Adrenal gland (tissue), 12 donors: ENCODE results near the gene BZW1. TPM values are rescaled to one million over a fixed set of nuclear protein-coding genes. Genes with fewer than 3 reads are reported as not detected.

Experiments used
- DNase-seq, 7 donors: peaks; one replicate each; pipeline ENCODE4 v3.0.0-alpha.2; 2019 to 2020
- H3K27ac ChIP-seq, 5 donors: fragments of 200-600 bp; sonication (generic) in 4 of 5; 1 replicate in 3 of 5; 2 replicates in 2 of 5; pipeline versions ENCODE4 v1.5.1 to v1.8.0; 2016 to 2020; ENCODE audit warnings: mild to moderate bottlenecking in 1 of 5
- H3K27me3 ChIP-seq: fragments of 200-600 bp; 2 replicates; pipeline ENCODE4 v1.8.0; 2021
- H3K36me3 ChIP-seq, 2 donors: fragments of 200-600 bp; replicated peaks in 1 of 2; 1 replicate in 1 of 2; 2 replicates in 1 of 2; pipeline versions ENCODE4 v1.5.1 to v1.8.0; 2018 to 2022
- H3K4me1 ChIP-seq, 2 donors: fragments of 200-600 bp; replicated peaks in 1 of 2; 1 replicate in 1 of 2; 2 replicates in 1 of 2; pipeline versions ENCODE4 v1.5.1 to v1.8.0; 2018 to 2021
- H3K4me3 ChIP-seq, 4 donors: fragments of 200-600 bp; sonication (generic) in 3 of 4; one replicate each; pipeline ENCODE4 v1.5.1; 2016 to 2018
- H3K9me3 ChIP-seq, 3 donors: fragments of 200-600 bp; sonication (generic) in 1 of 3; replicated peaks in 1 of 3; 1 replicate in 2 of 3; 2 replicates in 1 of 3; pipeline versions ENCODE4 v1.5.1 to v1.8.0; 2016 to 2021
- CTCF ChIP-seq, 6 experiments: fragments of 450-650 bp in 4 of 6; fragments of 200-600 bp in 2 of 6; sonication (generic) in 1 of 6; IDR thresholded peaks; 1 replicate in 5 of 6; 2 replicates in 1 of 6; pipeline versions ENCODE4 v1.5.1 to v1.8.0; 2016 to 2021; ENCODE audit warnings: antibody characterized with exemption in 6 of 6, mild to moderate bottlenecking in 2 of 6, moderate library complexity in 1 of 6
- POLR2A ChIP-seq, 2 donors: fragments of 450-650 bp; IDR thresholded peaks; one replicate each; pipeline ENCODE4 v1.6.1; 2017; ENCODE audit warnings: antibody characterized with exemption in 2 of 2, mild to moderate bottlenecking in 2 of 2, moderate library complexity in 1 of 2
- WGBS, 4 donors: extraction: QIAGEN DNeasy Blood & Tissue Kit in 2 of 4; methylation state at CpG; one replicate each; pipeline versions ENCODE4 v1.1.5 to v1.1.7; 2013 to 2017; 5-methylcytosine and 5-hydroxymethylcytosine counted together
- intact Hi-C, 2 donors: fragments of 100-400 bp; cut with DNase I; formaldehyde crosslinking; loops; one replicate each; pipeline versions ENCODE4 v1.14.1 to v1.15.0; 2022 to 2023
- polyA plus RNA-seq, 3 donors: library from polyadenylated mRNA; stranded (reverse); fragments of 200-250 nt in 2 of 3; fragments of 350-450 nt in 1 of 3; fragmentation: Illumina TruSeq in 1 of 3; extraction: RNeasy Lipid Tissue Mini Kit (QIAGEN cat#74804) in 1 of 3; gene quantifications; one replicate each; pipeline ENCODE4 v1.2.3, GENCODE V29; 2013 to 2014
- total RNA-seq, 9 donors: library from RNA; depleted of rRNA in 4 of 9; stranded (reverse); fragments of >200 nt in 4 of 9; fragments of 120-200 nt in 1 of 9; fragmentation: NEBNext Ultra II Directional in 1 of 9; extraction: Animal tissue kit (Norgen Biotek cat#: 25700) in 1 of 9; gene quantifications; one replicate each; pipeline versions ENCODE4 v1.1.0 to v1.2.4, GENCODE V29; 2013 to 2023
- donor health status: healthy with polysubstance abuse.
- donor health status: Bipolar disorder and iron deficiency.
- donor health status: DM: yes; HTN: yes; CAD: no.
- donor health status: DM: no; HTN: no; CAD: no.
- donor health status: DM: no; HTN: no; CAD: no.
- donor health status: DM: yes; HTN: yes; CAD: no.

Gene BZW1
- total and polyA plus RNA-seq, 12 donors: 28.4 to 631 (median 193) TPM

- intact Hi-C loops: no loop called here
- H3K27me3 ChIP-seq: no peaks in the 10 kb centered on the region
- no peak for TF ChIP-seq CTCF (IDR thresholded peaks at IDR 0.05)
- DNase-seq: no peak
- 38 to 44% (median 42%) methylated on average over 7 of the region's 7 CpGs for WGBS, 4 donors
- peak overlapping the region in 2 of 5 donors; percentile 23 to 30 for H3K27ac ChIP-seq
- no peaks in the 10 kb centered on the region for H3K9me3 ChIP-seq
- no peak overlapping the region for H3K4me3 ChIP-seq
- no peaks in the 10 kb centered on the region for H3K36me3 ChIP-seq
- peaks cover 0 to 8% of the 10 kb centered on the region in 2 donors for H3K4me1 ChIP-seq
Observed at GRCh38 chr2:200778038-200778437, 33.7 kb upstream of the BZW1 start.

GRCh38 chr2:200779214-200779613 lies 32.5 kb upstream of the BZW1 start:
- no peak for DNase-seq
- TF ChIP-seq CTCF (IDR thresholded peaks at IDR 0.05): no peak
- TF ChIP-seq POLR2A (IDR thresholded peaks at IDR 0.05): no peak
- Histone ChIP-seq H3K9me3 (no peaks in the 10 kb centered on the region), H3K27ac (no peak overlapping the region), H3K36me3 (no peaks in the 10 kb centered on the region), H3K4me3 (no peak overlapping the region), H3K4me1 (peaks cover 0 to 8% of the 10 kb centered on the region in 2 donors), H3K27me3 (no peaks in the 10 kb centered on the region)
- intact Hi-C loops: no loop called here
- WGBS, 4 donors: 90 to 100% (median 96%) methylated on average over 2 of the region's 2 CpGs

GRCh38 chr2:200781616-200782015 lies 30.1 kb upstream of the BZW1 start:
- WGBS, 4 donors: 79 to 93% (median 85%) methylated on average over 5 of the region's 5 CpGs
- H3K27me3 ChIP-seq: no peaks in the 10 kb centered on the region

GRCh38 chr2:200782251-200782650 lies 29.5 kb upstream of the BZW1 start:
- WGBS, 4 donors: 54 to 70% (median 63%) methylated on average over 4 of the region's 4 CpGs
- Histone ChIP-seq H3K36me3 (no peaks in the 10 kb centered on the region), H3K4me3 (no peak overlapping the region), H3K27ac (no peak overlapping the region), H3K27me3 (no peaks in the 10 kb centered on the region), H3K4me1 (peaks cover 0 to 19% of the 10 kb centered on the region in 2 donors), H3K9me3 (no peaks in the 10 kb centered on the region)
- peak in 1 of 7 donors; percentile 19 for DNase-seq
- TF ChIP-seq POLR2A (IDR thresholded peaks at IDR 0.05) (no peak), CTCF (IDR thresholded peaks at IDR 0.05) (no peak)
- intact Hi-C loops: no loop called here

More at GRCh38 chr2:200781616-200782015, 30.1 kb upstream of the BZW1 start:
- intact Hi-C loops: no loop called here
- Histone ChIP-seq H3K4me1 (peaks cover 0 to 13% of the 10 kb centered on the region in 2 donors), H3K27ac (no peak overlapping the region), H3K9me3 (no peaks in the 10 kb centered on the region), H3K4me3 (no peak overlapping the region), H3K36me3 (no peaks in the 10 kb centered on the region)
- TF ChIP-seq CTCF (IDR thresholded peaks at IDR 0.05): no peak
- no peak for TF ChIP-seq POLR2A (IDR thresholded peaks at IDR 0.05)
- no peak for DNase-seq
